Superior temporal gyrus (tissue), 1 donor: ENCODE data around the gene KIAA1671.
"Not testable (repeated sequence)": the region's sequence is repeated elsewhere in the genome, so short reads cannot be mapped to it uniquely, and the experiment has no call there.

Experiments
- DNase-seq: peaks from one replicate; pipeline ENCODE4 v3.0.0-alpha.2; 2016; ENCODE audit errors: extremely low spot score

KIAA1671 gene

GRCh38 chr22:25235547-25236290, 283.2 kb downstream of the KIAA1671 start:
- peak; percentile 42 for DNase-seq

DNA sequence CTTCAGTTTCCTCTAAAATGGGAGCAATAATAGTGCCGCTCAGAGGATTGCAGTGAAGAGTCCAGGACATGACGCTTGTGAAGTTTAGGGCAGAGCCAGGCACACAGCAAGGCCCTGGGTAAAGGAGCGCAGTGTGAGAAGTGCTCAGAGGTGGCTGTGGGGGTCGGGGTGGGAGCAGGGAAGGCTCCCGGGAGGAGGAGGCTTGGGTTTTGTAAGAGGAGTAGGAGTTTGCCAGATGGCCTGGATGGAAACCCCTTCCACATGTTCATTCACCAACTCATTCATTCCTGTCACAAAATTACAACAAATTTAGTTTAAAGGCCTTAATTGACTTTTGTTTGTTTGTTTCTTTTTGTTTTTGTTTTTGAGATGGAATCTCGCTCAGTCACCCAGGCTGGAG, 283.9 kb downstream of the KIAA1671 start:
- no peak for DNase-seq

DNA sequence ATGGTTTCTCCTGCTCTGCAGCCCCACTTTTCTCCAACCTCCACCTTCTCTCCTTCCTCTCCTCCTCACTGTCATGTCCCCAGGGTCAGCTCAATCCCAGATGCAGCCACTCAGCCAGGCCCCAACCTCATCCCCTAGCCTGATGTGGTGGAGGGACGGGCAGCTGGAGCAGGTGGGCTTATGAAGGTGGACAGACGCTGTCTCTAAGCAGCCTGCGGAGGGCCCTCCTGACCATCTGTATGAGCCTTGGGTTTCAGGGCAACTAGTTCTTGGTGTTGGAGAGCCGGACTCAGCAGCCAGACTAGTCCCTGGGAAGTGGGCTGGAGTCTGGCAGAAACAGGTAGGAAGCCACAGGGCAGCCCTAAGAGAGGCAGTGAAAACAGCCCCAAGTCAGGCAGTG, 285.0 kb downstream of the KIAA1671 start:
- no peak for DNase-seq

DNA sequence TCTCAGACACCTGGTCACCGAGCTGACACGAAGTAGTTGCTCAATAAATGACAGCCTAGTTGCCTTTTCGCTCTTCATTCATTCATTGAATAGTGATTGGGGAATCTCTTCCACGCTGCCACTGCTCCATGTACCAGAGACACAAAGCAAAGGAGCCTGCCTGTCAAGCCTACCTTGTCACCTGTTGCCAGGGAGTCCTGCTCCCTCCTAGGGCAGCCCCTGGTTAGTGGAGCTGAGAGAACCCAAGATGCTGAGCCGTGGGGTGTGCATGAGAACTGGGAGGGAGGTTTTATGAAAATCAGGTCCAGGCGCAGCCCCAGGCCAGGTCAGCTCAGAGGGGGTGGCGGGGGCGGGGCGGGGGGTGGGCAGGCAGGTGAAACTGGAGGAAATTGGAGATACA, 285.5 kb downstream of the KIAA1671 start:
- DNase-seq: not testable (repeated sequence)
